DMS153 (cell line): Measurements from ENCODE around the gene CLK4.
"Not testable (repeated sequence)": the region's sequence is repeated elsewhere in the genome, so short reads cannot be mapped to it uniquely, and the experiment has no call there.

Experiments
- DNase-seq: peaks from one replicate; lab custom pipeline; 2025; lab: John Stamatoyannopoulos, UW

The CLK4 gene

GRCh38 chr5:178587763-178588611, 38.9 kb downstream of the CLK4 start:
- DNase-seq: no peak

- no peak for DNase-seq
Measured at GRCh38 chr5:178586396-178586795, 40.5 kb downstream of the CLK4 start.

GRCh38 chr5:178585421-178585820, 41.4 kb downstream of the CLK4 start:
- DNase-seq: not testable (repeated sequence)

DNA sequence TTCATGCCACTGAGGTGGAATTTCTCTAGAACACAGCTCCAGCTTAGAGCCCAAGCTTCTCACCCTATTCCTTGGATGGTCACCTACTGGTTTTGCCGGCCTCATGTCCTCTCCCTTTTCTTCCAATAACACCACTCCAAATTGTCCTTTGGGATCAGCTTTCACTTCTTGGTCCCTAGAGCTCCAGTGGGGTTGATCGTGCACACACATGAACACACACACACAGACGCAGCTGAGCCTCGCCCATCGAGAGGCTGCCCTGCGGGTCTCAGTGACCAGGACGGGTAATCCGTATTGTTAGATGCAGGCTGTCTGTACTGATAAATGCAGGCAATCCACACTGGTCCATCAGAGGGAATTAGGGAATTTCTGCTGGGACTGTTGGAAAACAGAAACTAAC, 43.6 kb downstream of the CLK4 start:
- no peak for DNase-seq

DNA sequence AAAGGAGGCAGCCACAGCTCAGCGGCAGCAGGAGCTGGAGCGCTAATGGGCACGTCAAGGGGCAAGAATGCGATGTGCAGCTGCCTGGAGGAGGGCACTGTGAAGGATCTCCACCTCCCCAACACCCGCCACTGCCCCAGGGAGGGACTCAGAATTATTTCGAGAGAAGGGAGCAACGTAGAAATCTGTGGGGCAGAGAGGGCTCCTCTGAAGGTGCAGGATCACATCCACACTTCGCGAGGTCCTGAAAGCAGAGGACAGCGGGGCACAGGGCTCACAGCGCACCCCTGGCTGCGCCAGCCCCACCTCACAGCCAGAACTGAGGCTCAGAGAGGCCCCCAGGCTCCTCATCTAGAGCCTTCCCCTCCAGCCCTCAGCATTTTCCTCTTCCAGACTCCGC, 44.6 kb downstream of the CLK4 start:
- no peak for DNase-seq

- no peak for DNase-seq
Measured at GRCh38 chr5:178581621-178582020, 45.2 kb downstream of the CLK4 start.

GRCh38 chr5:178580271-178580955, 46.4 kb downstream of the CLK4 start:
- DNase-seq: no peak

DNA sequence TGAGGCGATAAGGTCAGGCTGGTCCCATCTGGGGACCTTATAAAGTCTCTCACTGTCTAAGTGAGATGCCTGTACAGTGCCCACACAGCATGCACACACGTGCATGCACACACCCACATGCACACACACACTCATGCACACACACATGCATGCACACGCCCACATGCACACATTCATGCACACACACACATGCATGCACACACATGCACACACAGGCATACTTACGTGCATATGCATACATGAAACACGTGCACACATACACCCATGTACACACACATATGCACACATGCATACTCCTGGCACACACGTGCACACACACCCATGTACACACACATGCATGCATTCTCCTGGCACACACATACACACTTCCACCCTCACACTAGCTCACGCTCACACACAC, 48.9 kb downstream of the CLK4 start:
- DNase-seq: no peak

GRCh38 chr5:178577376-178577839, 49.4 kb downstream of the CLK4 start:
- DNase-seq: no peak

- DNase-seq: no peak
Measured at GRCh38 chr5:178576591-178577351, 50.1 kb downstream of the CLK4 start.

GRCh38 chr5:178573216-178573615, 53.6 kb downstream of the CLK4 start:
- no peak for DNase-seq

DNA sequence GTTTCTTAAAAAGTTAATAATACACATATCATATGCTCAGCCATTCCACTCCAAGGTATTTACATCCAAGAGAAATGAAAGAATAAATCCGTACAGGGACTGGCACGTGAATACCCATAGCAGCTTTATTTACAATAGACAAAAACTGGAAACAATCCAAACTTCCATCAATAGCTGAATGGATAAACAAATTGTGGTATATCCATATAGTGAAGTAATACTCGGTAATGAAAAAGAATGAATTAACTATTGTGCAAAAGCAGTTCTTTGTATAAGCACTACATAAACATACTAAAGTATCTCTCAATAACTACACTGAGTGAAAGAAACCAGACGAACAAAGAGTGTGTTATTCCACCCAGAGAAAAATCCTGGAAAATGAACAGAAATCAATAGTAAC, 54.2 kb downstream of the CLK4 start:
- DNase-seq: no peak

- DNase-seq: no peak
Measured at GRCh38 chr5:178569485-178569884, 57.4 kb downstream of the CLK4 start.

DNA sequence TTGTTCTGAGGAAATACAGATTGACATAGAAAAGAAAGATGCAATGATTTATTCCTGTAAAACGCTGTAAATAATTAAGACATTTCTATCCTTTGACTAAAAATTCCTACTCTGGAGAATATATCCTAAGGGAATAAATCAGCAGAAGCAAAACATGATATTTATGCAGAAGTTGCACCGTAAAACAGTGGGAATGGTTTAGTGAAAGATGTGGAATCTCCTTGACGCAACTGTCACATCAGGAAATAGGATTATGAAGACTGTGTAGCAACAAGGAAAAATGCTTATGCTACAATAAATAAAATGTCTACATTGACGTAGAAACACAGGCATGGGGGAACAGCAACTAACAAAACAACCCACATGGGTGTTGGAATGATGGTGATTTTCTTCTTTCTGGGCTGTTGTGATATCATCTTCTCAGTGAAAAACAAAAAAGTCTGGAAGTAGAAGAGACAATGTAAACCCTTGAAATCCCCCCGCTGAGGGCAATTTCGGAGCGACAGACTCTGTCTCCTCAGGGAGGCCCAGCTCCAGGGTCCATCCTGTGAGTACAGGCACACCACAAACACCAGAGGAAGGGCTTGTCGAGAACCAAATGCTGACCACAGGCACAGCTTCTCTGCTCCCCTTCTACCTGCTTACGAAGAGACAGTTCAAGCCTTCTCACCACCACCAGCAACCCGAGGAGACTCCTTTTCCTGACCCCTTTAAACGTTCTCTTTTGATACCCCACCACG, 61.9 kb downstream of the CLK4 start:
- DNase-seq: no peak

DNA sequence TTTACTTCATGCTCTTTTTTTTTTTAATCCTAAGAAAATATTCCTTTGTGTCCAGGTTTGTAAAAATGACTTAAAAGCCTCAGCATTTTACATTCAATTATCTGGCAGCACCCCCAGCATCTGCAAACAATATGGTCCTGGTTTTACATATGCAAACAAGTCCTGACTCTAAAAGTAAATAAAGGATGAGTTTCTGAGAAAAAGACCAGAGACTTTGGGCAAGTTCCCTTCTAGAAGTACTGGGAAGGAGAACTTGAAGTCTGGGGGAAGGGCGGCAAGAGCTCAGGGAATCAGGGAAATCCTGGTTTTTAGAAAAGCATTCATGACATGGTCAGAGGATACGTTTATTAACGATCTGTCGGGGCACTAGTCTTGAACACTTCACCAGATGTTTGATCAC, 62.5 kb downstream of the CLK4 start:
- DNase-seq: no peak

DNA sequence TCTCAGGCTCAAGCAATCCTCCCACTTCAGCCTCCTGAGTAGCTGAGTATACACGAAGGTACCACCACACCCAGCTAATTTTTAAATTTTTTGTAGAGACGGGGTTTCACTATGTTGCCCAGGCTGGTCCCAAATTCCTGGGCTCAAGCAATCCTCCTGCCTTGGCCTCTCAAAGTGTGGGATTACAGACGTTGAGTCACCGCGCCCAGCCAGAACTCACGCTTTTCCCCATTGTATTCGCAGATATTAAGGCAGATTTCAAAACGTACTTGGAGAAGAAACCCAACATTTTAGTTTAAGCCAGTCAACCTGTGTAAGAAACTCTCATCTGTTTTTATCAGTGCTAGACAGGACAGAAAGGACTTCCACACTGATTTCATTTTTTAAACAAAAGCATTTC, 63.2 kb downstream of the CLK4 start:
- no peak for DNase-seq

DNA sequence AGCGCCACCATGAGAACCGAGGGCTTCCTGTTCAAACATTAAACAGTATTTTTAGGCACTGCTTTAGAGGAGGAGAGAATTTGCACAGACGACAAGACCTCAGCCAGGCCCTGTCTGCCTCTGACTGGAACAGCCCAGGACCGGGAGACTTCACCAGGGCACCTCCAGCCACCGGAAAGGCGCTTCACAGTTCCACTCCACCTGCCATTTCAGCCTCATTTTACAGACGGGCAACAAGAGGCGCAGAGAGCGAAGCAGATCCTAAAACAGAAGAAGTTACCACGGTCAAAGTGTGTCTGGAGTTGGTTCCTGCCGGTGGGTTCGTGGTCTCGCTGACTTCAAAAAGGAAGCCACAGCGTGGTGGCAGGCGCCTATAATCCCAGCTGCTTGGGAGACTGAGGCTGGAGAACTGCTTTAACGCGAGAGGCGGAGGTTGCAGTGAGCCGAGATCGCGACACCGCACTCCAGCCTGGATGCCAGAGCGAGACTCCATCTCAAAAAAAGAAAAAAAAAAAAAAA, 65.0 kb downstream of the CLK4 start:
- DNase-seq: no peak

DNA sequence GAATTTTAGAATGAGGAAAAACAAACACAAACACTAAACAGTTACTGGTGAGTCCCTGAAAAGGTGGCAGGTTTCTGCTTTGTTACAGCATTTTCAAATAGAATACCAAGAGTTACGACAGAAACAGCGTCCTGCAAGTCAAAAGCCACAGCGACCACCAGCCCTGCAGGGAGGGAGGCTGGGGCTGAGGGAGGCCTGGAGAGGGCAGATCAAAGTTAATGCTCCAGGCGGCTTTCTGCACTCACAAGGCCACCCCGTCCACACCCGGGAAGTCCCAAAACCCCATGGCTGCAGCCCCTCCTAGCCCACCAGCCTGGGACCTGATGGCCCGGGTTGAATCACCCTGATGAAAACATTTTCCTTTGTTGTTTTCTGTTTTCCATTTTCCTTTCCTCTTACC, 65.9 kb downstream of the CLK4 start:
- DNase-seq: no peak

GRCh38 chr5:178557416-178557815, 69.4 kb downstream of the CLK4 start:
- DNase-seq: no peak

GRCh38 chr5:178555771-178556211, 71.1 kb downstream of the CLK4 start:
- no peak for DNase-seq

- DNase-seq: no peak
Measured at GRCh38 chr5:178555005-178555404, 71.8 kb downstream of the CLK4 start.

DNA sequence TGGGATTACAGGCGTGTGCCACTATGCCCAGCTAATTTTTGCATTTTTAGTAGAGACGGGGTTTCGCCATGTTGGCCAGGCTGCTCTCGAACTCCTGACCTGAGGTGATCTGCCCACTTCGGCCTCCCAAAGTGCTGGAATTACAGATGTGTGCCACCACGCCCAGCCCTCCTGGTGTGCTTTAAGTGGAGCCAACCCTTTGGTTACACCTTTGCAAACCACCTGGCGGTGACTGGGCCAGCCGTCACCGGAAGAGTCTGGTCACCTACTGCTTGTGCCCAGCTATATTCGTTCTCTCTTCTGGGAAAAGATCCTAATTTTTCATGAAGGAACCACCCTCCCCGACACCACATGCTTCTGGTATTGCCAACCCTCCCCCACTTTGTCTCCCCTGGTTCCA, 72.5 kb downstream of the CLK4 start:
- no peak for DNase-seq
